Mesenchymal stem cell (in vitro differentiated cells and primary cell): Measurements from ENCODE around the gene CFTR.

Experiments used
- DNase-seq: peaks from one replicate; pipeline ENCODE4 v3.0.0-alpha.2; 2013
- H2AFZ ChIP-seq: one replicate; pipeline ENCODE4 v1.6.1; 2013; ENCODE audit warnings: low read depth, mild to moderate bottlenecking, control low read depth, inconsistent platforms, low read length, moderate library complexity
- H2AK5ac ChIP-seq: 2 replicates; pipeline ENCODE4 v1.6.1; 2013; ENCODE audit warnings: low read length, moderate library complexity, mild to moderate bottlenecking, inconsistent platforms; ENCODE audit not compliant: severe bottlenecking
- H2BK120ac ChIP-seq: one replicate; pipeline ENCODE4 v1.6.1; 2013; ENCODE audit warnings: low read depth, mild to moderate bottlenecking, inconsistent platforms, low read length, moderate library complexity
- H2BK12ac ChIP-seq, 2 experiments: one replicate each; pipeline ENCODE4 v1.6.1; 2013; ENCODE audit warnings: inconsistent platforms in 2 of 2, low read length in 2 of 2, mild to moderate bottlenecking in 2 of 2, moderate library complexity in 2 of 2, control low read depth in 1 of 2
- H2BK15ac ChIP-seq: one replicate; pipeline ENCODE4 v1.6.1; 2013; ENCODE audit warnings: mild to moderate bottlenecking, low read depth, inconsistent platforms; ENCODE audit not compliant: poor library complexity, severe bottlenecking
- H2BK5ac ChIP-seq: 2 replicates; pipeline ENCODE4 v1.6.1; 2013; ENCODE audit warnings: low read depth, mild to moderate bottlenecking, low read length, control low read depth, inconsistent platforms; ENCODE audit not compliant: poor library complexity, severe bottlenecking
- H3K14ac ChIP-seq, 2 experiments: one replicate each; pipeline ENCODE4 v1.6.1; 2013; ENCODE audit warnings: inconsistent platforms in 2 of 2, low read length in 2 of 2, control low read depth in 1 of 2, mild to moderate bottlenecking in 1 of 2, moderate library complexity in 1 of 2
- H3K18ac ChIP-seq, 2 experiments: one replicate each; pipeline ENCODE4 v1.6.1; 2013; ENCODE audit warnings: inconsistent platforms in 2 of 2, low read length in 2 of 2, control low read depth in 1 of 2, low read depth in 1 of 2, mild to moderate bottlenecking in 1 of 2
- H3K23ac ChIP-seq, 2 experiments: one replicate each; pipeline ENCODE4 v1.6.1; 2013; ENCODE audit warnings: inconsistent platforms in 2 of 2, low read length in 2 of 2, mild to moderate bottlenecking in 2 of 2, moderate library complexity in 2 of 2, control low read depth in 1 of 2
- H3K27ac ChIP-seq: 2 replicates; pipeline ENCODE4 v1.5.1; 2013; ENCODE audit warnings: mild to moderate bottlenecking, moderate library complexity, low read length, control low read depth, inconsistent platforms; ENCODE audit not compliant: poor library complexity, severe bottlenecking
- H3K27me3 ChIP-seq, 2 experiments: 2 replicates each; pipeline versions ENCODE4 v1.6.1 to v1.7.0; 2013; ENCODE audit warnings: low read length in 2 of 2, mild to moderate bottlenecking in 2 of 2, moderate library complexity in 2 of 2, control low read depth in 1 of 2, inconsistent platforms in 1 of 2; ENCODE audit not compliant: control insufficient read depth in 1 of 2, insufficient read depth in 1 of 2
- H3K36me3 ChIP-seq, 2 experiments: 2 replicates each; pipeline versions ENCODE4 v1.6.1 to v1.7.0; 2013; ENCODE audit warnings: low read length in 2 of 2, control low read depth in 1 of 2, inconsistent platforms in 1 of 2, low read depth in 1 of 2, mild to moderate bottlenecking in 1 of 2; ENCODE audit not compliant: insufficient read depth in 2 of 2, control insufficient read depth in 1 of 2
- H3K4ac ChIP-seq, 2 experiments: one replicate each; pipeline ENCODE4 v1.6.1; 2013; ENCODE audit warnings: inconsistent platforms in 2 of 2, low read length in 2 of 2, mild to moderate bottlenecking in 2 of 2, moderate library complexity in 2 of 2, control low read depth in 1 of 2, low read depth in 1 of 2
- H3K4me1 ChIP-seq: 2 replicates; pipeline ENCODE4 v1.6.1; 2013; ENCODE audit warnings: low read depth, low read length, control low read depth; ENCODE audit not compliant: control insufficient read depth, insufficient read depth
- H3K4me2 ChIP-seq: 2 replicates; pipeline ENCODE4 v1.6.1; 2013; ENCODE audit warnings: low read length, mild to moderate bottlenecking, inconsistent platforms; ENCODE audit not compliant: poor library complexity, severe bottlenecking
- H3K4me3 ChIP-seq, 2 experiments: 2 replicates each; pipeline versions ENCODE4 v1.5.1 to v1.7.0; 2013; ENCODE audit warnings: low read length in 2 of 2, mild to moderate bottlenecking in 2 of 2, control low read depth in 1 of 2, low read depth in 1 of 2; ENCODE audit not compliant: insufficient read depth in 1 of 2
- H3K79me1 ChIP-seq: replicated peaks from 2 replicates; pipeline ENCODE4 v1.6.1; 2013; ENCODE audit warnings: mild to moderate bottlenecking, control low read depth, low read length, inconsistent platforms; ENCODE audit not compliant: poor library complexity, severe bottlenecking
- H3K9ac ChIP-seq: 2 replicates; pipeline ENCODE4 v1.7.0; 2013; ENCODE audit warnings: mild to moderate bottlenecking, low read length, moderate library complexity
- H3K9me3 ChIP-seq: 2 replicates; pipeline ENCODE4 v1.7.0; 2013; ENCODE audit warnings: mild to moderate bottlenecking, low read length; ENCODE audit not compliant: control insufficient read depth
- H4K8ac ChIP-seq: one replicate; pipeline ENCODE4 v1.6.1; 2013; ENCODE audit warnings: inconsistent platforms, mild to moderate bottlenecking, low read length, moderate library complexity
- H4K91ac ChIP-seq: one replicate; pipeline ENCODE4 v1.6.1; 2013; ENCODE audit warnings: mild to moderate bottlenecking, low read length, inconsistent platforms
- WGBS: methylation state at CpG from one replicate; pipeline ENCODE4 v1.1.7; 2013; ENCODE audit warnings: mixed read lengths; 5-methylcytosine and 5-hydroxymethylcytosine counted together

Gene CFTR

DNA sequence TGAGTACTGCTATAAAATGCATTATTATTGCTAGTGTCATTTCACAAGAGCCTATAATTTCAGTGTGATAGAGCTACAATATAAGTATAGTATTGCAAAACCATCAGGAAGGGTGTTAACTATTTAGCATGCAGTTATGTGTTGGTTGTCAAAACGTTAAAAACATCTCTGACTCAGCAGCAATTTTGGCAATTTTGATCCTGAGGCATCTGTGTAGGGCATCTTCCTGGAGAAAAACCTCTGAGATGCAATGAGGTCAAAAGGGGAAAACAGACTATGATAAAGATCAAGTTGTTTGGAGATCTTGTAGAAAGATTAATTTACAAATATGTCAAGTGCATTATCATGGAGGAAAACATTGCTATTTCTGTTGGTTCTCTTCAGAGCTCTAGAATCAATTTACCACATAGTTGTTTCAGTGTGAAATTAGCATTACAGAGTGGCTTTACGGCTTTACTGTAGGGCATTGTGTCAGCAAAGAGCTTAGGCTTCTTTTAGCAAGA lies 5.3 kb downstream of the CFTR start:
- no peak overlapping the region for H3K9ac ChIP-seq
- H3K4me2 ChIP-seq = no peak overlapping the region
- H4K8ac ChIP-seq = no peak overlapping the region
- H3K4me3 ChIP-seq = no peak overlapping the region
- 2% methylated on average over 1 of the region's 2 CpGs for WGBS
- H2BK5ac ChIP-seq = no peak overlapping the region
- H3K36me3 ChIP-seq = no peaks in the 10 kb centered on the region
- no peak overlapping the region for H2BK15ac ChIP-seq
- H3K79me1 ChIP-seq = no peaks in the 10 kb centered on the region
- H4K91ac ChIP-seq = no peak overlapping the region
- H3K18ac ChIP-seq = no peak overlapping the region
- no peaks in the 10 kb centered on the region for H3K9me3 ChIP-seq
- H2AFZ ChIP-seq = no peak overlapping the region
- H2AK5ac ChIP-seq = no peak overlapping the region
- no peaks in the 10 kb centered on the region for H3K4me1 ChIP-seq
- H3K27me3 ChIP-seq = peaks cover 0 to 9% of the 10 kb centered on the region in 2 experiments
- H2BK120ac ChIP-seq = no peak overlapping the region
- H3K4ac ChIP-seq = no peak overlapping the region
- H3K14ac ChIP-seq = no peak overlapping the region
- DNase-seq = no peak
- H3K27ac ChIP-seq = no peak overlapping the region
- H3K23ac ChIP-seq = no peak overlapping the region
- H2BK12ac ChIP-seq = no peak overlapping the region

DNA sequence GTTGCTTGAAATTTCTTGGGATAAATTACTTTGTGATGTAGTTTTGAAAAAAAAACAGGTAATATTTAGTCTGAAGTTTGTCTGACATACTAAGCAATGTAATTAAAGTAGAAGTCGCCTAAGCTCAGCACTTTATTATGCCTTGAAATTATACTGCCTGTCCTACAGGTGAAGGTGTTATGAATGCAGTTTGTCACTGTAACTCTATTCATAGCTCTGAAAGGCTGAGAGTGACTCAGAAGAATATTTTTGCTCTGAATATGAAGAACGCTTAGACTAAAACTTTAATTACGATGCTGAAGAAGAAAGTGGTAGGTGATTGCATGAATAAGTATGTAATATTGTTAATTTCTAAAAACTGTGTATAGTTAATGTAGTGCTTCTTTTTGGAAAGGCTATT lies 9.2 kb downstream of the CFTR start:
- no peak overlapping the region for H3K14ac ChIP-seq
- no peak overlapping the region for H2BK15ac ChIP-seq
- H2BK120ac ChIP-seq = no peak overlapping the region
- no peak overlapping the region for H2BK12ac ChIP-seq
- 97% methylated on average over 3 of the region's 3 CpGs for WGBS
- no peaks in the 10 kb centered on the region for H3K79me1 ChIP-seq
- H3K27ac ChIP-seq = no peak overlapping the region
- H2BK5ac ChIP-seq = no peak overlapping the region
- H4K91ac ChIP-seq = no peak overlapping the region
- no peaks in the 10 kb centered on the region for H3K36me3 ChIP-seq
- H3K9me3 ChIP-seq = no peaks in the 10 kb centered on the region
- H3K4me1 ChIP-seq = no peaks in the 10 kb centered on the region
- no peaks in the 10 kb centered on the region for H3K27me3 ChIP-seq
- no peak overlapping the region for H3K23ac ChIP-seq
- no peak overlapping the region for H3K18ac ChIP-seq
- no peak overlapping the region for H2AFZ ChIP-seq
- H3K4me2 ChIP-seq = no peak overlapping the region
- no peak overlapping the region for H2AK5ac ChIP-seq
- H4K8ac ChIP-seq = no peak overlapping the region
- no peak overlapping the region for H3K4ac ChIP-seq
- no peak overlapping the region for H3K9ac ChIP-seq
- H3K4me3 ChIP-seq = no peak overlapping the region
- no peak for DNase-seq

DNA sequence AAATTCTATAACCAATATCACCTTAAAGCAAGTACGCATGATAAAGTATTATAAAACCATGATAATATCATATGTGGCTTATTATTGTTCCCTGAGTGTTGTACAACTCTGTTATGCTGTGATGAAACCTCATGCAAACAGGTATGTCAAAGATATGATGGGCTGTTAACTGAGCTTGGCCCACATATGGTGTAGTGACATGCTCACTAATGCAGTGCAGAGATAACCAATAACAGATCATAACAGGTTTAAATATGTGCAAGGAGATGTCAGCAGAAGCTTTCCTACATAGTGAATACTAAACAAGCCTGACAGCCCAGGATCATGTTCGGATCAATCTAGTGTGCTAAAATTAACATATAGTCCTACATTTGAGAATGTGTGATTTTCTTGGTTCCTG lies 9.6 kb downstream of the CFTR start:
- H3K4me1 ChIP-seq = no peaks in the 10 kb centered on the region

DNA sequence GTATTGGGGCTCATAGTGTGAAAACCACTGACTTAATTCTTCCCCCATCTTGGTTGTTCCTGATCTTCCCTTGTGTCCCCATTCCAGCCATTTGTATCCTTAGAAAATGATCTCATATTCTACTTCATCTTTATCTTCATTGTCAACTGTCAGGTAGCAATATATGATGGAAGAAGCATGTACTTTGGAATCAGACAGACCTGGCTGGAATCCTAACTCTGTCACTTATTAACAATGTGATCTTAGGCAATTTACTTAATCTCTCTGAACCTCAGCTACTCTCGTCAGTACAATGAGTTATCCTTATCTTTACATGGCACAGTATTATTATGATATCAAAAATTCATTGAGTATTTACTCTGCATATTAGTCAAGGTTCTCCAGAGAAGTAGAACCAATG lies 10.1 kb downstream of the CFTR start:
- no peak for DNase-seq
- Histone ChIP-seq H2BK12ac (no peak overlapping the region), H3K9ac (no peak overlapping the region), H3K4ac (no peak overlapping the region), H3K4me1 (no peaks in the 10 kb centered on the region), H3K79me1 (no peaks in the 10 kb centered on the region), H3K36me3 (no peaks in the 10 kb centered on the region), H3K27ac (no peak overlapping the region), H3K4me2 (no peak overlapping the region), H2AFZ (no peak overlapping the region), H3K23ac (no peak overlapping the region), H3K27me3 (no peaks in the 10 kb centered on the region), H2BK15ac (no peak overlapping the region), H3K4me3 (no peak overlapping the region), H2BK5ac (no peak overlapping the region), H3K14ac (no peak overlapping the region), H2AK5ac (no peak overlapping the region), H4K91ac (no peak overlapping the region), H4K8ac (no peak overlapping the region), H2BK120ac (no peak overlapping the region), H3K9me3 (no peaks in the 10 kb centered on the region), H3K18ac (no peak overlapping the region)
- no CpG with 5 or more reads among the region's 1 CpG for WGBS

More for the DNA sequence above, 9.6 kb downstream of the CFTR start:
- Histone ChIP-seq H3K14ac (no peak overlapping the region), H2AFZ (no peak overlapping the region), H3K79me1 (no peaks in the 10 kb centered on the region), H2BK5ac (no peak overlapping the region), H3K4me3 (no peak overlapping the region), H3K4ac (no peak overlapping the region), H3K9ac (no peak overlapping the region), H2BK120ac (no peak overlapping the region), H3K9me3 (no peaks in the 10 kb centered on the region), H2BK12ac (no peak overlapping the region), H2AK5ac (no peak overlapping the region), H4K91ac (no peak overlapping the region), H4K8ac (no peak overlapping the region), H3K4me2 (no peak overlapping the region), H3K27ac (no peak overlapping the region), H3K27me3 (no peaks in the 10 kb centered on the region), H3K18ac (no peak overlapping the region), H2BK15ac (no peak overlapping the region), H3K23ac (no peak overlapping the region), H3K36me3 (no peaks in the 10 kb centered on the region)
- no peak for DNase-seq
- 100% methylated on average over 1 of the region's 2 CpGs for WGBS
